NCI-H2171 treated with DMSO at 0.1 percent for 48 hours (cell line): ENCODE results near the gene KCNE4.

Experiments used
- DNase-seq: peaks from one replicate; lab custom pipeline; 2025; lab: John Stamatoyannopoulos, UW

The KCNE4 gene

GRCh38 chr2:223041527-223042109 lies 10.4 kb upstream of the KCNE4 start:
- DNase-seq = peak; percentile 36

DNA sequence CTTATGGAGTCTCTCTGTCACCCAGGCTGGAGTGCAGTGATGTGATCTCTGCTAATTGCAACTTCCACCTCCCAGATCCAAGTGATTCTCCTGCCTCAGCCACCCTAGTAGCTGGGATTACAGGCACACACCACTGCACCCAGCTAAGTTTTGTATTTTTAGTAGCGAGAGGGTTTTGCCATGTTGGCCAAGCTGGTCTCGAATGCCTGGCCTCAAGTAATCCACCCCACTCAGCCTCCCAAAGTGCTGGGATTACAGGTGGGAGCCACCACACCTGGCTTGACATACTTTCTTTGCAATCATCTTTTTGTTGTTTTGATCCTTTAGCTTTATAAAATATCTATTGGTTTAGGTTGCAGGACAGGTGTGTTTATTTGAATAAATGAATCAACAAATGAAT lies 9.7 kb upstream of the KCNE4 start:
- no peak for DNase-seq

DNA sequence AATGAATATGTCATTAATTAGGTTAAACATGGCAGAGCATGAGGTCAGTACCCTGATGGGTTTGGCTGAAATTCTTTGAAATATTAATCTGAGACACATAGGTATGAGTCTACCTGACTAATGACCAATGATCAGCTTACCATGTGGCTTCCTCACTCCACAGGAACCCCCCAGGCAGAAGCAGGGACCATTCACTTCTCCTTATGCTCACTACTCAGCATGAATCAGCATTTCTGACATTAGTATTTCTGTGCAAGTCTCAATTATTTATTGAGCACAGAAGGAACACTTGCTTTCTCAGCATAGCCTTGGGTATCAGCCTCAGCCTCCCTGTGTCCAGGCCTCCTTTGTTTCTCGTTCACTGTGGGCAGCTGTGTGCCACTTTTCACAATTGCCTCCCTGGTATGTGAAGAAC lies 9.3 kb upstream of the KCNE4 start:
- DNase-seq = no peak

DNA sequence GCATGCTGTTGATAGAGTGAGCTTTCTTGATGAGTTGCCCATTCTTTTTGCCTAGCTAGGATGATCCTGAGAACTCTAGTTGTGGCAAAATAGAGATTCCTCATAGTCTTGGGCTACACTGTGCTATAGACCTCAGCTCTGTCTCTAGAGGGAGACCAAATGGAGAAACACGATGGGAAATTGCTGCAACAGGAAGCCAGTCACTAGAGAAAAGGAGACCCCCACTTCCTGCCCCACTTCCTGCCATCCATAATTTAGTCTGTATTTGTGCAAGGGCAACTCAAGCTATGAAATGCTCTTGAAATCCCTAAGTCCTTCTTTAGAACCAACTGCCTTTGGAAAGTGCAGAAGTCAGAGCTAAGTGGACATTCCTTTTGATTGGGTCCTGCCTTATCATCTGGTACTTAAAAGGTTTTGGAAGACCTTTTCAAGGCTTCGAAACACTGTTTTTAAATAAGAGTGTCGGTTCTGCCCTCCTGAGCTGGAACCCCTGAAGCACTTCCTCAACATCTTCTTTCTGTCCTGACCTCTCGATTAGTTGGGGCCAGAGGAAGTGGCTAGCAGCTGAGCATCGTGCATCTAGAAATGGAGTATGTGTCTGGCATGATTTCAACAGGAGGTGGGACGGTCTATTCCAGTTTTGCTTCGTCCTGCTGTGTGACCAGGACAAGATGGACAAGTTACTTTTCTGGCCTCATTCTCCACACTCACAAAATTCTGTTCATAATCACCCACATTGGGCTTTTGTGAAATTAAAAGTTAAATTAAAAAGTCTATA lies 8.6 kb upstream of the KCNE4 start:
- no peak for DNase-seq

DNA sequence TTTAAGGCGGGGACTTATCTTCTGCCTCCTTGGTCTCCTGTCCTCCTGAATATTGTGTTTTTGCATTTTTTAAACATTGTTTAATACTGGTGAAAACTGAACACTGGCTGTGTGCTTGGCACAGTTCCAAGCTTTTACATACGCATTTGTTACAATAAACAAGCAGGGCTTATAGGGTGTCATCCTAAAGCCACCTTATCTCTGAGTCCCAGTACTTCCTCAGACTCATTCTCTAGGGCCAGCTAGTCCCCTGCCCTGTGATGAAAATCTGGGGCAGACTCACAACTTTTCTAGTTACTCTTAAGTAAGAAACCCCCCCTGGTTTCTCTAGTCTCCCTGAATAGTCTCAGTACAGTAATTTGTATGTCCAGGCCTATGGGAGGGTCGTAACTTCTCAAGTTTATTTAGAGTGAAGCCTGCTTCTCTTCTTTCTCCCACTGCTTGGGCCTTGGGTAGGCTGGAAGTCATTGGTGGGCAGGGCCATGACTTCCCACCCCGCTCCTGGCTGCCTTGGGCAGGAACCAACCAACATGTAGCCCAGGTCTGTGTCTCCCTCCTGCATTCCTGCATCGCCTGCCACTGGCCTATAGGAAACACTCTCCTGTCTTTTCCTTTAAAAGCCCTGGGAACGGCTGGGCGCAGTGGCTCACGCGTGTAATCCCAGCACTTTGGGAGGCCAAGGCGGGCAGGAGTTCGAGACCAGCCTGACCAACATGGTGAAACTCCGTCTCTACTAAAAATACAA lies 7.7 kb upstream of the KCNE4 start:
- DNase-seq = no peak

DNA sequence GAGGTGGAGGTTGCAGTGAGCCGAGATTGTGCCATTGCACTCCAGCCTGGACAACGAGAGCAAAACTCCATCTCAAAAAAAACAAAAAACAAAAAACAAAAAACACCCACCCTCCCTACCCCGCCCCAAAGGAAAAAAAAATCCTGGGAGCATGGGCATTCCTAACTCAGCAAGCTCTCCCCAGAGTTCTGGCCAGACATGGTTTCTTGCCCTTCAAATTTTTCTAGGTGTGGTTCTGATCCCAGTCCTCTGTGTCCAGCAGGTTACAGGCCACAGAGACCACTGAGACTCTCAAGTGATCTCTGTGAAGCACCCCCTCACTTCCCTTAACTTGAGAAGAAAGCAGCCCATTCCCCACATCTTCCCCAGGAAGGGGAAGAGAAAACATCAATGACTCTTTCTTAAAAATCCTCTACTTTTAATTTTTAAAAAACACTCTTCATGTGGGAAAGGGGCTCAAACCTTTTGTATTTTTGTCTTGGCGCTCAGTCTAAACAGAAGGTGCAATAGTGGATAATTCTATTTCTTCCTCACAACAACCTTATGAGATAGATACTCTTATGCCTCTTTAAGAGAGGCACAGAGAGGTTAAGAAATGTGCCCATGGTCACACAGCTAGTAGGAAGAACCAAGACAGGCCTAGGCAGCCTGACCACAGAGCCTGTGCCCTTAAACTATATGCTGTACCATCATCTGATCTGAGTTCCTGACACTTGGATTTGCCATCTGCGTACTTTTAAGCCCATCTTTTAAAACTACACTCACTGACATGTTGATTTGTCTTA lies 6.9 kb upstream of the KCNE4 start:
- DNase-seq = no peak

GRCh38 chr2:223046470-223047040 lies 5.4 kb upstream of the KCNE4 start:
- DNase-seq = no peak

DNA sequence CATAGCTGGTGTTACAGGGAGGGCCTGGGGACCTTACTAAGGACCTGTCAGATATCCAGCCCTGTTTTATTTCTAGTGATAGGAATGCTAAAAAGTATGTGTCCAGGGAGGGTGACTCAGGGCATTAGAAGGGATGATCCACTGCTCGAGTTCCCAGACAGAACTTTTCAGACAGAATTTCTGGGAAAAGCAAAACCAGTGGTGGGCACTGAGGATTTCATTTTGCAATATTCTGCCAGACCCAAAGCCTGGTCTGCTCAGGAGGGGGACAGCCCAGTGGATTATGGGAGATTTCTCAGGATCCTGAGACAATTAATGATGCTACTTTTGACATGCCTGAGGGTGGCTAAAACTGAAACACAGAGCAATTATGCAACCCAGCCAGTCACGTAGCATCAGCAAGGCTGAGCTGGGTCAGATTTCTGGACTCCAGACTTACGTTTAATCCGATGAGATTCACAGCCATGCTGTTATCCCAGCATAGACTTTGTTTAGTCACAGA lies 4.7 kb upstream of the KCNE4 start:
- no peak for DNase-seq

- no peak for DNase-seq
Observed at GRCh38 chr2:223048519-223048918, 3.5 kb upstream of the KCNE4 start.

DNA sequence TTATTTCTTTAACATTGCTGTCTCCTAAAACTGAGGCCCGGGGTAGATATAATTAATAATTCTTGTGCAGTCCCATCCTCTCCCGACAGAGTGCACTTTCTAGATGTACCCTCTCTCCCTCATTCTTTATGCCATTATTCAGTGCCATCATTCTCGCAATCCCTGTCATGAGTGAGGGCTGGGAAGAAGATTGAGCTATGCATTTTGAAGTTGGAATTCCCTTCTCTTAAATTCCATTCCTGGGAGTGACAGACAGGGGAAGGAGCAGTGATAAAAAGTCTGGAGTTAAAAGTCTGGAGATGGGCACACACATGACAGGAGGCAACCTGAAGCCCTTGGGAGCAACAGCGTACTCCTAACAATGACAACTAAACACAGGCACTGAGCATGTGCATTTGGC lies 2.6 kb upstream of the KCNE4 start:
- DNase-seq = no peak

GRCh38 chr2:223050188-223050587 lies 1.8 kb upstream of the KCNE4 start:
- no peak for DNase-seq

- DNase-seq = no peak
Observed at GRCh38 chr2:223050900-223051504, 988 bp upstream of the KCNE4 start.

DNA sequence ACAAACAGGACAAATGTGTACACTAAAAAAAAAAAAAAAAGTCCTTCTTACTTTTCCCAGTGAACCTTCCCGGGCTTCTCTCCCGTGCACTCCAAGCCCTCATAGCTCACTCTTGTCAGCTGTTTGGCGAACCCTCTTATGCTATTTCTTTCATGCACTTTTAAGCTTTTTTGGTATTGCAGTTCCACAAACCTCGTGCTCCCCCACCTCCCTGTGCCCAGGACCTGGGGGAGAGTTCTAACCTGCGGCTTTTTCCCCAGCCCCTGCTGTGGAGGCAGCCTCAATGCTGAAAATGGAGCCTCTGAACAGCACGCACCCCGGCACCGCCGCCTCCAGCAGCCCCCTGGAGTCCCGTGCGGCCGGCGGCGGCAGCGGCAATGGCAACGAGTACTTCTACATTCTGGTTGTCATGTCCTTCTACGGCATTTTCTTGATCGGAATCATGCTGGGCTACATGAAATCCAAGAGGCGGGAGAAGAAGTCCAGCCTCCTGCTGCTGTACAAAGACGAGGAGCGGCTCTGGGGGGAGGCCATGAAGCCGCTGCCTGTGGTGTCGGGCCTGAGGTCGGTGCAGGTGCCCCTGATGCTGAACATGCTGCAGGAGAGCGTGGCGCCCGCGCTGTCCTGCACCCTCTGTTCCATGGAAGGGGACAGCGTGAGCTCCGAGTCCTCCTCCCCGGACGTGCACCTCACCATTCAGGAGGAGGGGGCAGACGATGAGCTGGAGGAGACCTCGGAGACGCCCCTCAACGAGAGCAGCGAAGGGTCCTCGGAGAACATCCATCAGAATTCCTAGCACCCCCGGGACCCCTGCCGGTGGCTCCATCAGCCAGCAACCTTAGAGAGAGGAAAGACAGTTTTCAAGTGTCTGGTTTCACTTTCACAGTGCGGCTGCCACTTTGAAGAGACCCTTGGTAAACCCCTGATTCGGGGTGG lies 826 bp downstream of the KCNE4 start:
- no peak for DNase-seq

- DNase-seq = no peak
Observed at GRCh38 chr2:223053484-223054192, 1.6 kb downstream of the KCNE4 start.

GRCh38 chr2:223054193-223054781 lies 2.3 kb downstream of the KCNE4 start:
- no peak for DNase-seq

- DNase-seq = no peak
Observed at GRCh38 chr2:223055140-223055539, 3.1 kb downstream of the KCNE4 start.

- no peak for DNase-seq
Observed at GRCh38 chr2:223055836-223056235, 3.8 kb downstream of the KCNE4 start.

DNA sequence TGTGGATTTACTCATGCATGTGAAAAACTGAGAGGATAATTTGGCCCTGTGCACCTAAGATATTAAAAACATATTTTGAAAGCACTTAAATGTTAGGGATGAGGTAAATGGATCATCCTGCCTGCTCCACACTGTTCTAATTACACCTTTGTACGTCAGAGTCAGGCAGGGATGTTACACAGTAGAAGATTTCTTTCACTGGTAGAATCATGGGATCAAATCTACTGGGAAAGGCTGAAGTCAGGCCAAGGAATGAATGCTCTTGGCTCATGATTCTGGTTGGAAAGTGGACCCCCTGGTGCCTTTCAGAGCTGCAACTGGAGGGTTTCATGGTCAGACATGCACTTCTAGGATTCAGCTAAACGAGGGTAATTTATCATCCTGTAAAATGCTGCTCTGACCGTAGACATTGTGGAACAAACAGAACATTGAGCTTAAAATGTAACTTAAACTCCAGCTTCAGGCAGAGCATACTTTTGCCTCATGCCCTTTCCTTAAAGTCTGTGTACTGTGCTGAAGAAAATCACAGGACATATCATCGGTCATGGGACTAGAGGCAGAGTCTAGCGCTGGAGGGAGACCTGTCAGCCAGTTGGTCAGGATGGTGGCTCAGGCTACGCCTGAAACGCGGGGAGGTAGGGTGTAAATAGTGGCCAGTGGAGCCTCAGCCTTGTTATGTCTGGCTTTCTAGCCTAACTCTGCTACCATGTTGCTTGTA lies 4.9 kb downstream of the KCNE4 start:
- DNase-seq = no peak

DNA sequence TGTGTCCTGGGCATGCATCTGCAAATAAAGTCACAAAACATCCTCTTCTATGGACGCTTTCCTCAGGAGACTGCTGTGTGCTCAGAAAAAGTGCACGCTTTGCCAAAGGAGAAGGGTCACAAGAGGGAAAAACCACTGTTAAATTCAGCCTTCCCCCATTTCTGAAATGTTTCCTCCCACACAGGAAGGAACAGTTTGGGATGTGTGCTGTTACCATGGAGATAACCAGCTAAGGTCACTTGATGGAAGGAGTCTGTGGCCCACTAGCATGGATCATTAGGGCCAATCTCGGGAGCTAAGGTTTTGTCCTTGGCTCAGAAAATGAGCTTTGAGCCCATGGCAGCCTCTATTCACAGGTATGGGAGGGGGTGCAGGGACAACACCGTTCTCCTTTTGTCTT lies 5.6 kb downstream of the KCNE4 start:
- DNase-seq = no peak
